Measurements from ENCODE around the gene PFKFB3.

The PFKFB3 gene

DNA sequence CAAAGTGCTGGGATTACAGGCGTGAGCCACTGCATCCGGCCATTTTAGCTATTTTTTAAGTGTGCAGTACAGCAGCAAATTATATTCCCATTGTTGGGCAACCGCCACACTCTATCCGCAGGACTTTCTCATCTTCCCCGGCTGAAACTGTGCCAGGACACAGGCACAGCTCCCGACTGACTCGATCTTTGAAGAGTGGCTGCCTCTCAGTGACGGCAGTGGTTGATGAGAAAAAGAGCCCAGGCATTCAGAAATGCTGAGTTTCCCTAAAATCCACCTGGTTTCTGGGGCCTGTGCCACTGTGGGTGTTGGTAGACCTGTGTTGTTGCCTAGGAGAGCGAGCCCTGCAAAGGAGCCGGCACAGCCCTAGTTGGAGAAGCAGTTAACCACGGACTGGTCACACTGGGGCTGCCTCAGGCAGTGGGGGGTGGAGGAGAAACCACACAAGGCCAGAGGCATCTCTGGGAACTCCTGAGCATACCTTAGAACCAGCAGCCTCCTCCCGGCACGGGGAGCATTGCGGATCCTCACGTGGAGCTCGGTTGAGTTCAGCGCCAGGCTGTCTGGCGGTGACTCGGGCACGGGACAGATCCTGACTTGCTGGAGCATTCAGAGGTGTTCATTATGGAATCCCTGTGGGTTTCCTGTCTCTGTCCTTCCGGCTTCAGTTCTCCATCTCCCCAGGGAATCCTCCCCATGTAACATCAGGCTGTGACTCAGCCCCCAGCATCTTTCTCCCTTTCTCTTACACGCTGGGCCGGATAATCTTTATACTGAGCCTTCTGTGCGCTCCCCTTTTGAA lies 16.2 kb downstream of the PFKFB3 start:
- TF ChIP-seq GATA2 (IDR thresholded peaks at IDR 0.05; ENCODE audit: low read depth, low read length) (no peak), GATA3 (IDR thresholded peaks at IDR 0.05; ENCODE audit: low read depth, low read length) (no peak)

DNA sequence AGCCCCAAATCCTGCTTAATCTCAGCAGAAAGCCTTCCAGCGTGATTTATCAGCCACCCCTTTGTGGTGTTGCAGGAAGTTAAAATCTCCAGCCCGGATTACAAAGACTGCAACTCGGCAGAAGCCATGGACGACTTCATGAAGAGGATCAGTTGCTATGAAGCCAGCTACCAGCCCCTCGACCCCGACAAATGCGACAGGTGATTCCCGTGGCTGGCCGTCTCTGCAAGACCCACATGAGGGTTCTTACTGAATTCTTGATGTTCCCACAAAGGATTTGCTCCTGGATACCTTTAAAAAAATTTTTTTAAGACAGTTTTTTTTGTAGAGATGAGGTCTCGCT lies 16.7 kb downstream of the PFKFB3 start:
- TF ChIP-seq GATA2 (IDR thresholded peaks at IDR 0.05; ENCODE audit: low read depth, low read length) (no peak), GATA3 (IDR thresholded peaks at IDR 0.05; ENCODE audit: low read depth, low read length) (no peak)

DNA sequence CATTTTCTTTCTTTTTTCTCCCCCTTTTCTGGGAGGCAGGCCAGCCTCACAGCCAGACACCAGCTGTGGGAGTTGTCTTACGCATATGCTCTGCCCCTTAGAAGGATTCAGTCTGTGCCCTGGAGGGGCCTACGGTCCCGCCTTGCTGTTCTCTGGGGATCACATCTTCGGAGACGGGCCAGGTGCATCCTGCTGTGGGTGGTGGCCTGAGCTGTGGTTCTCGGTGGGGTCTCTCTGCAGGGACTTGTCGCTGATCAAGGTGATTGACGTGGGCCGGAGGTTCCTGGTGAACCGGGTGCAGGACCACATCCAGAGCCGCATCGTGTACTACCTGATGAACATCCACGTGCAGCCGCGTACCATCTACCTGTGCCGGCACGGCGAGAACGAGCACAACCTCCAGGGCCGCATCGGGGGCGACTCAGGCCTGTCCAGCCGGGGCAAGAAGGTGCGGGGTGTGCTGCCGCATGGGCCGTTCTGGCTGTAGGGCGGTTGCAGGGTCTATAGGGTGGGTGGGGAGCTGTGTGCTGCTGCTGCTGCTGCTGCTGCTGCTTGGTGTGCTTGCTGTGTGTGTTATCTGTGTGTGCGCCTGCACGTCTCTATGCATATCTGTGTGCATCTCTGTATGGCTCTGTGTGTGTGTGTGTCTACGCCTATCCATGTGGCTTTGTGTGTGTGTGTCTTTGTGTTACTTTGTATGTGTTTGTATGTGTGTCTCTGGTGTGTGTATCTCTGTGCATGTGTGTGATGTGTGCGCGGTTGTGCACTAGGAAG lies 17.9 kb downstream of the PFKFB3 start:
- TF ChIP-seq GATA2 (IDR thresholded peaks at IDR 0.05; ENCODE audit: low read depth, low read length): no peak
- no peak for TF ChIP-seq GATA3 (IDR thresholded peaks at IDR 0.05; ENCODE audit: low read depth, low read length)

DNA sequence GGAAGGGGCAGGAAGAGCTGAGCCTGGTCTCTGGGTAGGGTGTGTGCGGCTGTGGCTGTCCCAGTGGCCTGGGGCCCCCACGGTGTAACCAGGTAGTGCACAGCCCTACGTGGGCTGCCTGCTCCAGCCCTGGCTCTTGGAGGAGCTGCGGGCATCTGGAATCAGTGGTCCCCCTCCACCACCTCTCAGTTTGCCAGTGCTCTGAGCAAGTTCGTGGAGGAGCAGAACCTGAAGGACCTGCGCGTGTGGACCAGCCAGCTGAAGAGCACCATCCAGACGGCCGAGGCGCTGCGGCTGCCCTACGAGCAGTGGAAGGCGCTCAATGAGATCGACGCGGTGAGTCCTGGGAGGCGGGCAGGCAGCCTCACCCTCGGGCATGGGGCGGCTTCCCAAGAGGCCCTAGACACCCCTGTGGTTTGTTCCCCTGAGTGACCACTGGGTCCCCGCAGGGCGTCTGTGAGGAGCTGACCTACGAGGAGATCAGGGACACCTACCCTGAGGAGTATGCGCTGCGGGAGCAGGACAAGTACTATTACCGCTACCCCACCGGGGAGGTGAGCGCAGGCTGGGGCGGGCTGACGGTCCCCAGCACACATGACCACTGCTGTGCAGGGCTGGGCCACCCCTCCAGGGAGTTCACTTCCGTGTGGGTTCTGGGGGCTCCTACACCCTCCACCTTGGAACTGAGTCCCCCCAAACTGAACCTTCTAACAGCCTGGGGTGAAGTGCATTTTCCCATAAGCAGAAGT lies 18.6 kb downstream of the PFKFB3 start:
- no peak for TF ChIP-seq GATA3 (IDR thresholded peaks at IDR 0.05; ENCODE audit: low read depth, low read length)
- TF ChIP-seq GATA2 (IDR thresholded peaks at IDR 0.05; ENCODE audit: low read depth, low read length): no peak

DNA sequence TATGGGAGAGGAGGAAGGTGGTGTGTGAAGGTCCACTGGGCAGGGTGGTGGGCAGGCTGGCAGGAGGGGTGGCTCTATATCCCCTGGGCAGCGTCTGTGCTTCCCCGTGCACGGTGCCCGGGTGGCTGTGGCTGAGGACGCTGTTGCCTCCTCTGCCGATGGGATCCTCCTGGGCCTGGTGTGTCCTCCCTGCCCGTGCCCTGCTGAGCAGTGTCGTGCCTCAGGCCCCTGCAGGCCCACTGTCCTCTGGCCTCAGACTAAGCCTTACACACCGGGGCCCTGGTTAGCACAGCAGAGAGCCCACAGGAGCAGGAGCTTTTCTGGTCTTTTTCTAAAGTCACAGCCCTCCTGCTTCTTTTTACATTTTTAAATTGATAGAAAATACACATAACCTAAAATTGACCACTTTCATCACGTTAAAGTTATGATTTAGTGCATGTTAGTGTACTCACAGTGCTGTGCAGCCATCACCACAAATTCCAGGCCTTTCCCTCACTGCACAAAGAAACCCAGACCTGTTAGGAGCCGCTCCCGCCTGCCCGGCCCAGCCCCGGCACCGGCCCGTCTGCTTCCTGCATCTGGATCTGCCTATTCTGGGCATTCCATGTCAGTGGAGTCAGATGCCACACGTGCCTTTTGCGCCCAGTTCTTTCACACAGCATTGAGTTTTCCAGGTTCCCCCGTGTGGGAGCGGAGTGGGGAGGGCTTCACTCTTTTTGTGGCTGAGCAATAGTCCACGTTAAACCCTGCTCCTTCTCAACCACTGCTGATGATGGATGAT lies 19.4 kb downstream of the PFKFB3 start:
- TF ChIP-seq GATA2 (IDR thresholded peaks at IDR 0.05; ENCODE audit: low read depth, low read length): no peak
- TF ChIP-seq GATA3 (IDR thresholded peaks at IDR 0.05; ENCODE audit: low read depth, low read length): no peak

DNA sequence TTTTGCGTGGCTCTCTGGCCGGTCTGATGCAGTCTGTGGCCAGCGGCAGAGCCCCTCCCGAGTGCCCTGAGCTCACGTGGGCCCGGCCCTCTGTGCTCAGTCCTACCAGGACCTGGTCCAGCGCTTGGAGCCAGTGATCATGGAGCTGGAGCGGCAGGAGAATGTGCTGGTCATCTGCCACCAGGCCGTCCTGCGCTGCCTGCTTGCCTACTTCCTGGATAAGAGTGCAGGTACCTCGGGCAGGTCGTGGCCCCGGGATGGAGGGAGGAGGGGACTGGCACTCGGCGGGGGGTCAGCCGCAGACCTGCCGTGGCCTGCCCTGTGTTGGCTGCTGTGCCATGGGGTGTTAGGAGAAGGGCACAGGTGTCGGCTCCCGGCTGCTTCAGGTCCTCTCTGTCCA lies 20.0 kb downstream of the PFKFB3 start:
- TF ChIP-seq GATA2 (IDR thresholded peaks at IDR 0.05; ENCODE audit: low read depth, low read length): no peak
- TF ChIP-seq GATA3 (IDR thresholded peaks at IDR 0.05; ENCODE audit: low read depth, low read length): no peak

DNA sequence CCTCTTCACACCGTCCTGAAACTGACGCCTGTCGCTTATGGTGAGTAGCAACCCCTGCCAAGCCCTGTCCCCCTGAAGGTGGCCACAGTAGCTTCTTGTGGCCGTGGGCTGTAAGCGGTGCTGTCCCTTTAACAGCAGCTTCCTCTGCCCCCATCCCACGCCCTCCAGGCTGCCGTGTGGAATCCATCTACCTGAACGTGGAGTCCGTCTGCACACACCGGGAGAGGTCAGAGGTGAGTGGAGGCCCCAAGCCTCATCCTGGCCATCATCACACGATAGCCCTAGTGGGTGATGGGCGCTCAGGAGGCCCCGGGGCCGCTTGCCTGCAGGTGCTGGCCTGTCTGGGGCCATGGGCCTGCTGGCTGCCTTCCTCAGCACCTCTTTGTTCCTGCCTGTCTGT lies 21.2 kb downstream of the PFKFB3 start:
- TF ChIP-seq GATA3 (IDR thresholded peaks at IDR 0.05; ENCODE audit: low read depth, low read length): no peak
- no peak for TF ChIP-seq GATA2 (IDR thresholded peaks at IDR 0.05; ENCODE audit: low read depth, low read length)

DNA sequence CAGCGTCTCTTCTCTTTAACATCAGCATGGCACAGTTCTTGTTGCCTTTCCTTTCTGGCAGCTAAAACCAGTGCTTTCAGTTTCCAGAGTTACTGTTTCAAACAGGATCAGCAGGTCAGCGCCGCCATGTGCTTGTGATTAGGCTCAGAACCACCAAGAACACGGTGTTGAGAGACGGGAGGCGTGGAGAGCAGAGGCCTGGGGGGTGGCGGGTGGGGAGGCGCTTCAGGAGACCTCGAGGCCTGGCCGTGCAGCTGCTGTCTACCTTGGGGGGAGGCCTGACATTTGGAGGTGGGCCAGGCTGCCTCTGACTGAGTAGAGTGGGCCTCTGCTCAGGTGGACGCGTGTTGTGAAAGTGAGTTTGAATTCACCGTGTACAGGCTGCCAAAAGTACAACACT lies 22.0 kb downstream of the PFKFB3 start:
- no peak for TF ChIP-seq GATA3 (IDR thresholded peaks at IDR 0.05; ENCODE audit: low read depth, low read length)
- no peak for TF ChIP-seq GATA2 (IDR thresholded peaks at IDR 0.05; ENCODE audit: low read depth, low read length)

DNA sequence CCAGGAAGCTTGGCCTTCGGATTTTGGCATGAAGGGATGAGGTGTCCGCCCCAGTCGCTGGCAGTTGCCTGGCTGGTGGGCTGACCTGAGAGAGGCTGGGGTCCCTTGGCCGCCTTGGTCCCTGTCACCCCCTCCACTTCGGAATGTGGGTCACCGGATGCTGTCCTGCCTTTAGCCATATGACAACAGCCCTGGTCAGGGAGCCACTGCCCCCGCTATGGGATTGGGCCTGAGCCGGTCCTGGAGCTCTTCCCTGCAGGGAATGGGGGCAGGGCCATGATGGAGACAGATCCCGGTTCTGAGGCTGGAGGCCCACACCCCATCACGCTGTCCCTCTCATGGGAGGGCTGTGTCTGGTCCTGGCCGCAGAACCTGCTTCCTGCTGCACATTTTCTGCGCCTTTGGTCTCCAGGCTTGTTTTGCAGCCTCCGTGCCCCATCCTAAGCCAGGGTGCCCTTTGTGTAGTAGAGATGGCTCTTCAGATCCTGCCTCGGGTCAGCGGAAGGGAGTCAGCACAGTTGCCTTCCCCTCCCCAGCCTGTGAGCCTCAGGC lies 22.6 kb downstream of the PFKFB3 start:
- TF ChIP-seq GATA3 (IDR thresholded peaks at IDR 0.05; ENCODE audit: low read depth, low read length): no peak
- no peak for TF ChIP-seq GATA2 (IDR thresholded peaks at IDR 0.05; ENCODE audit: low read depth, low read length)

DNA sequence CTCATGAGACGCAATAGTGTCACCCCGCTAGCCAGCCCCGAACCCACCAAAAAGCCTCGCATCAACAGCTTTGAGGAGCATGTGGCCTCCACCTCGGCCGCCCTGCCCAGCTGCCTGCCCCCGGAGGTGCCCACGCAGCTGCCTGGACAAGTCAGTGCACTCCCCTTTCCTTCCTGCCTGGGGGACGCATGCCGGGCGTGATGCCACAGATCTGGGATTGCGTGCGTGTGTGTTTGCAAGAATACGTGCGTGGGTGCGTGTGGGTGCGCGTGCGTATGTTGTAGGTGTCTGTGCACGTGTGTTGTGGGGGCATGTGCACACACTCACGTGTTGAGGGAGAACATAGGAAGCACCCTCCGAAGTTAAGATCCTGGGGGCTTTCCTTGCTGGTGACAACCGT lies 23.5 kb downstream of the PFKFB3 start:
- no peak for TF ChIP-seq GATA3 (IDR thresholded peaks at IDR 0.05; ENCODE audit: low read depth, low read length)
- no peak for TF ChIP-seq GATA2 (IDR thresholded peaks at IDR 0.05; ENCODE audit: low read depth, low read length)

DNA sequence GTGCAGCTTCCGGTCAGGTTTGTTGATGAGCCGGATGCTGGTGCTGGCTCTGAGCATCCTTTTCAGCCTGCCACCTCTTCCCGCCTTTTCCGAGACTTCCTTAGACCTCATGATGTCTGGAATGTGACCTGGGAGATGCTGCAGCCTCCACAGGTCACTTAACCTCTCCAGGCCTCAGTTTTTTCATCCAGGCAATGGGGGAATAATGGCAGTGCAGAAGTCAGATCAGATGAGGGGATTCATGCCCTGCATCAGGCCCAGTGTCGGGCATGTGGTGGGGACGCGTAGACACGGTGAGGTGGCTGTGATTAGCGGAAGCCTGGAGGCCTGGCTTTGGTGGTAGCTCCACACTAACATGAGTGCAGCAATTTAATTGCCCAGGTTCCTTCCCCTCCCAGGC lies 24.6 kb downstream of the PFKFB3 start:
- TF ChIP-seq GATA3 (IDR thresholded peaks at IDR 0.05; ENCODE audit: low read depth, low read length): no peak
- no peak for TF ChIP-seq GATA2 (IDR thresholded peaks at IDR 0.05; ENCODE audit: low read depth, low read length)

DNA sequence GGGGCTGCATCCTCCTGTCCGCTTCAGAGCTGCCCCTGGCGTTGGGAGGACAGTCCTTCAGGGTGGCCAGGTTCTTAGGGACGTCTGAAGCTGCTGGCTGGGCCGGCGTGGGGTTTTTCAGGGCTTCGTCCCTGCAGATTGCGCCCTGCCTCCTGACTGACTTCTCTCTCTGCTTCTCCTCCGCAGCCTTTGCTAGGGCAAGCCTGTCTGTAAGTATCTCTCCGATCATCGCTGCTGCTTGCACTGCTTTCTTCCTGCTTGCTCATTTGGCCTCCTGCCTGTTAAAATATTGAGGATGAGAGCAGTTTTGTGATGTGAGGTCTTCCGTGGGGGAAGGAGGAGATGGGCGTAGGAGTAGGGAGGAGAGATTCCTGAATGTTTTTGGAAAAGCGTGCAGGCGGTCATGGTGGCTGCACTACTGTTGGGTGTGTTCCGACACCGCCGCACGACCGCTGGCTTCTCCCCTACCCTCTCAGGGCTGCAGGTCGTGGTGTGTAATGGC lies 25.3 kb downstream of the PFKFB3 start:
- TF ChIP-seq GATA3 (IDR thresholded peaks at IDR 0.05; ENCODE audit: low read depth, low read length) (no peak), GATA2 (IDR thresholded peaks at IDR 0.05; ENCODE audit: low read depth, low read length) (no peak)

DNA sequence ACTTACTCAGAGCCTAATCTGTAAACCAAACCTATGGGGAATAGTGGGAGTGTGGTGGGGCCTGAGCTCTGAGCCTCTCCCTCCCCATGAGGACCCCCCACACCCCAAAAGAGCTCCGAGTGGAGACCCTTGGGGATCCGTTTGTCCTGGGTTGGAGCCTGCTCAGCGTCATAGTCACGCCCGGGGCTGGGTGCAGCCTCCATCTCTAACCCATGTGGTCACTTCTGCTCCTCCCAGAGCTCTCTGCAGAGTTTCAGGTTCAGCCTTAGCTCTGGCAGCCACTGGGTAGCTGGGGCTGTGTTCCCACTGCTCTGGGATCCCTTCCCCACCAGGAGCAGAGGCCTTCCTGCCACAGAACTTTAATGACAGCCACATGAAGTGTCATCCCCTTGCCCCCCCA lies 25.9 kb downstream of the PFKFB3 start:
- TF ChIP-seq GATA2 (IDR thresholded peaks at IDR 0.05; ENCODE audit: low read depth, low read length) (no peak), GATA3 (IDR thresholded peaks at IDR 0.05; ENCODE audit: low read depth, low read length) (no peak)
